ENCODE measurements around the gene FGD1. TPM values are rescaled to one million over a fixed set of nuclear protein-coding genes. Genes with fewer than 3 reads are reported as not detected.

Gene FGD1
- total and polyA plus RNA-seq, 2 of the 13 experiments (the other 11 are each of a cell fraction or from before 2014, with no cell fraction given), result 0.36 to 0.62 TPM

- no peaks in the 10 kb centered on the region for H4K20me1 ChIP-seq (ENCODE audit: insufficient read depth, low read length)
- no peak overlapping the region for H2AFZ ChIP-seq (ENCODE audit: low read length)
- no TSS peak for BruUV-seq (replicated peaks)
- H3K9me3 ChIP-seq (ENCODE audit: low read length), result no peaks in the 10 kb centered on the region
- H3K27ac ChIP-seq (ENCODE audit: extremely low read length, insufficient read depth, low read length), result no peak overlapping the region
- ATAC-seq, result peak; percentile 93
- H3K27me3 ChIP-seq (ENCODE audit: control insufficient read depth in 1 of 2, insufficient read depth in 2 of 2, low read length in 2 of 2), result no peaks in the 10 kb centered on the region
- ChIA-PET POLR2A (interaction anchor here (0.8 kb wide), 1 partner anchor 13 kb away, joined by 3 read pairs; the partner anchor contains the start of gene TSR2), CTCF (ENCODE audit: low intra/inter-chr PET ratio, low total read pairs) (no interaction called here)
- no peak overlapping the region for H3K9ac ChIP-seq (ENCODE audit: insufficient read depth, low read depth, low read length)
- intact Hi-C loops (cut with micrococcal nuclease; ENCODE audit: unreplicated experiment), result no loop called here
- TF ChIP-seq PLRG1 (conservative IDR thresholded peaks at IDR 0.05) (no peak), PRPF4 (IDR thresholded peaks at IDR 0.05; ENCODE audit: low read depth, low read length, poor library complexity, severe bottlenecking) (no peak), STAG1 (CRISPR knock-in tag; IDR thresholded peaks at IDR 0.05) (peak; percentile 39), ZNF574 (CRISPR knock-in tag; IDR thresholded peaks at IDR 0.05) (no peak), ZNF724P (CRISPR knock-in tag; IDR thresholded peaks at IDR 0.05; ENCODE audit: borderline replicate concordance) (no peak)
- H3K36me3 ChIP-seq (replicated peaks in 1 of 2; ENCODE audit: control insufficient read depth in 1 of 2, insufficient read depth in 2 of 2, low read length in 2 of 2), result no peaks in the 10 kb centered on the region
- DNase-seq (ENCODE audit: low spot score), result peak; percentile 27
- no peak overlapping the region for H3K4me2 ChIP-seq (ENCODE audit: low read depth, low read length)
- FAIRE-seq, result peak; percentile 78
- WGBS (ENCODE audit: low lambda C conversion rate), result 36% methylated on average over 2 of the region's 2 CpGs
- no peaks in the 10 kb centered on the region for H3K79me2 ChIP-seq (ENCODE audit: insufficient read depth, low read length)
- in situ Hi-C loops (cut with HindIII; ENCODE audit: extremely low pct_ligation_motif_present, low pct_unique_long_range_greater_than_20kb), result no loop called here
- no peak overlapping the region for H3K4me3 ChIP-seq (replicated peaks in 1 of 3; ENCODE audit: insufficient read depth in 1 of 3, low read depth in 2 of 3, low read length in 3 of 3)
- H3K4me1 ChIP-seq (ENCODE audit: insufficient read depth, low read length), result no peaks in the 10 kb centered on the region
These were observed 43.1 kb downstream of the FGD1 start for GRCh38 chrX:54452920-54453319.

- intact Hi-C loops (cut with micrococcal nuclease; ENCODE audit: unreplicated experiment), result no loop called here
- Histone ChIP-seq H3K36me3 (replicated peaks in 1 of 2; ENCODE audit: control insufficient read depth in 1 of 2, insufficient read depth in 2 of 2, low read length in 2 of 2) (no peaks in the 10 kb centered on the region), H3K4me3 (replicated peaks in 1 of 3; ENCODE audit: insufficient read depth in 1 of 3, low read depth in 2 of 3, low read length in 3 of 3) (no peak overlapping the region), H3K79me2 (ENCODE audit: insufficient read depth, low read length) (no peaks in the 10 kb centered on the region), H3K9ac (ENCODE audit: insufficient read depth, low read depth, low read length) (no peak overlapping the region), H3K4me1 (ENCODE audit: insufficient read depth, low read length) (no peaks in the 10 kb centered on the region), H2AFZ (ENCODE audit: low read length) (no peak overlapping the region), H3K4me2 (ENCODE audit: low read depth, low read length) (no peak overlapping the region), H3K27ac (ENCODE audit: extremely low read length, insufficient read depth, low read length) (no peak overlapping the region), H3K9me3 (ENCODE audit: low read length) (no peaks in the 10 kb centered on the region), H3K27me3 (ENCODE audit: control insufficient read depth in 1 of 2, insufficient read depth in 2 of 2, low read length in 2 of 2) (no peaks in the 10 kb centered on the region), H4K20me1 (ENCODE audit: insufficient read depth, low read length) (no peaks in the 10 kb centered on the region)
- FAIRE-seq, result no peak
- in situ Hi-C loops (cut with HindIII; ENCODE audit: extremely low pct_ligation_motif_present, low pct_unique_long_range_greater_than_20kb), result no loop called here
- BruUV-seq (replicated peaks), result no TSS peak
- DNase-seq (ENCODE audit: low spot score), result no peak
- ChIA-PET CTCF (ENCODE audit: low intra/inter-chr PET ratio, low total read pairs) (no interaction called here), POLR2A (no interaction called here)
- ATAC-seq, result no peak
- TF ChIP-seq ZNF142 (CRISPR knock-in tag; IDR thresholded peaks at IDR 0.05) (no peak), ZBTB46 (CRISPR knock-in tag; IDR thresholded peaks at IDR 0.05; ENCODE audit: borderline replicate concordance) (no peak)
These were observed 46.1 kb downstream of the FGD1 start for GRCh38 chrX:54449929-54450328.

All from HepG2 (cell line).